ENCODE measurements around the gene GLI3. TPM values are rescaled to one million over a fixed set of nuclear protein-coding genes. Genes with fewer than 3 reads are reported as not detected.

The GLI3 gene
- polyA plus RNA-seq, 1 of the 3 experiments (the other 2 are of a cell fraction) = 0.08 TPM

DNA sequence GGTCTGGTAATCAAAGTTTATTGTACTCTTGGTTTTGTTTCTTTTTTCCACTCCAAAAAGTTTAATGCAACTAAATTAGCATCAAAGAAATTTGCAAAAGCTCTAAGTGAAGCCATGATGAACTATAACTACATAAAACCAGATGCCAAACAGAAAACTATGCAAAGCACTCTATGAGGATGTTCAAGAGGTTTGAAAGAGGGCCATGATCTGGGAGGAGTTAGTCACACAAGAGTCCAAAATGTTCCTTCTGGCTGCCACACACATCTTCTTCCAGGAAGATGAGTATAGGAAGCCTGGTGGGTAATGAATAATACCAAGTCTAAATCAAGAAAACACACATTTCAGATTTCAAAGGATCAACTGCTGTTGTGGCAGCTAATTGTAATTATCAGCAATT is 28.4 kb downstream of the GLI3 start:
- H3K4me3 ChIP-seq (ENCODE audit: low read depth in 2 of 2, low read length in 1 of 2) = no peak overlapping the region
- H3K79me2 ChIP-seq (ENCODE audit: insufficient read depth) = no peaks in the 10 kb centered on the region
- no peaks in the 10 kb centered on the region for H3K9me3 ChIP-seq
- no peaks in the 10 kb centered on the region for H3F3A ChIP-seq (replicated peaks; ENCODE audit: insufficient read depth)
- H3K9me2 ChIP-seq = 0 out of 2 replicates have a peak, but pooled peaks cover 2% of the 10 kb centered on the region
- POLR2A ChIA-PET = no interaction called here
- peaks cover 60% of the 10 kb centered on the region for H3K27me3 ChIP-seq (ENCODE audit: insufficient read depth)
- no peak overlapping the region for H3K27ac ChIP-seq (ENCODE audit: low read depth in 2 of 2, low read length in 1 of 2)
- H3K36me3 ChIP-seq (replicated peaks in 1 of 2; ENCODE audit: control insufficient read depth in 1 of 2, insufficient read depth in 2 of 2, low read length in 1 of 2) = no peaks in the 10 kb centered on the region
- no peak overlapping the region for H2AFZ ChIP-seq (ENCODE audit: low read depth)
- H3K9ac ChIP-seq = no peak overlapping the region
- TF ChIP-seq, protein P1, sequence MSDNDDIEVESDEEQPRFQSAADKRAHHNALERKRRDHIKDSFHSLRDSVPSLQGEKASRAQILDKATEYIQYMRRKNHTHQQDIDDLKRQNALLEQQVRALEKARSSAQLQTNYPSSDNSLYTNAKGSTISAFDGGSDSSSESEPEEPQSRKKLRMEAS (IDR thresholded peaks at IDR 0.05; ENCODE audit: low read depth) = no peak
- TF ChIP-seq, protein P2, sequence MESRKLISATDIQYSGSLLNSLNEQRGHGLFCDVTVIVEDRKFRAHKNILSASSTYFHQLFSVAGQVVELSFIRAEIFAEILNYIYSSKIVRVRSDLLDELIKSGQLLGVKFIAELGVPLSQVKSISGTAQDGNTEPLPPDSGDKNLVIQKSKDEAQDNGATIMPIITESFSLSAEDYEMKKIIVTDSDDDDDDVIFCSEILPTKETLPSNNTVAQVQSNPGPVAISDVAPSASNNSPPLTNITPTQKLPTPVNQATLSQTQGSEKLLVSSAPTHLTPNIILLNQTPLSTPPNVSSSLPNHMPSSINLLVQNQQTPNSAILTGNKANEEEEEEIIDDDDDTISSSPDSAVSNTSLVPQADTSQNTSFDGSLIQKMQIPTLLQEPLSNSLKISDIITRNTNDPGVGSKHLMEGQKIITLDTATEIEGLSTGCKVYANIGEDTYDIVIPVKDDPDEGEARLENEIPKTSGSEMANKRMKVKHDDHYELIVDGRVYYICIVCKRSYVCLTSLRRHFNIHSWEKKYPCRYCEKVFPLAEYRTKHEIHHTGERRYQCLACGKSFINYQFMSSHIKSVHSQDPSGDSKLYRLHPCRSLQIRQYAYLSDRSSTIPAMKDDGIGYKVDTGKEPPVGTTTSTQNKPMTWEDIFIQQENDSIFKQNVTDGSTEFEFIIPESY (IDR thresholded peaks at IDR 0.05; ENCODE audit: borderline replicate concordance, low read depth) = no peak
- no peak for TF ChIP-seq GATA2 (CRISPR knock-in tag; IDR thresholded peaks at IDR 0.05)
- TF ChIP-seq NFIC (IDR thresholded peaks at IDR 0.05; ENCODE audit: borderline replicate concordance) = no peak
- no peak for TF ChIP-seq FOXM1 (IDR thresholded peaks at IDR 0.05; ENCODE audit: low read depth)
- no peak for TF ChIP-seq NRF1 (IDR thresholded peaks at IDR 0.05; ENCODE audit: low read depth, low read length)
- H3K4me1 ChIP-seq (ENCODE audit: control insufficient read depth in 1 of 2, insufficient read depth in 2 of 2, low read depth in 1 of 2, low read length in 1 of 2) = no peaks in the 10 kb centered on the region; a peak in 1 of 4 replicates
- no peak for DNase-seq
- CTCF ChIA-PET = interaction anchor here (1.0 kb wide), 1 partner anchor 23 kb away, joined by 3 read pairs; no protein-coding TSS in a partner anchor
- no peak overlapping the region for H3K4me2 ChIP-seq
- H4K20me1 ChIP-seq (ENCODE audit: insufficient read depth) = no peaks in the 10 kb centered on the region

DNA sequence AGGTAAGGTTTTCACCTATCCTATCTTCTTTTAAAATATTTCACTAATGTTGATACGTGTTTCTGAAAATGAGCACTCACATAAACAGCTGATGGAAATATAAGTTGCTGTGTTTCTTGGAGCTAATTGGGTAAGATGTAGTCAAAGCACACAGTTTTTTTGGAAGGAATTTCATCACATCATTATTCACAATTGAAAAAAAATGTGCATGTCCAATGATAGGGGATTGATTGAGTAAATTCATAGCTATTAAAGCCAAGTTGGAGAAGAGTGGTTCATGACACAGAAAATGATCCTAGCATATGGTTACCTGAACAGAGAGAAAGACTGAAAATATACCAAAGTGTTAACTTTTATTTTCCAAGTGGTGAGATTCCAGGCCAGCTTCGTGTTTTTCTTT is 29.6 kb downstream of the GLI3 start:
- no peak overlapping the region for H3K4me2 ChIP-seq
- H3K4me1 ChIP-seq (ENCODE audit: control insufficient read depth in 1 of 2, insufficient read depth in 2 of 2, low read depth in 1 of 2, low read length in 1 of 2) = no peaks in the 10 kb centered on the region; a peak in 1 of 4 replicates
- DNase-seq = no peak
- H2AFZ ChIP-seq (ENCODE audit: low read depth) = no peak overlapping the region
- no peaks in the 10 kb centered on the region for H4K20me1 ChIP-seq (ENCODE audit: insufficient read depth)
- TF ChIP-seq MXI1 (IDR thresholded peaks at IDR 0.05; ENCODE audit: low read depth, low read length) (no peak), TCF12 (IDR thresholded peaks at IDR 0.05) (no peak), JUND (IDR thresholded peaks at IDR 0.05) (no peak), FOXJ3 (CRISPR knock-in tag; IDR thresholded peaks at IDR 0.05) (no peak), YY1 (IDR thresholded peaks at IDR 0.05; ENCODE audit: low read depth) (no peak)
- TF ChIP-seq, protein P3, sequence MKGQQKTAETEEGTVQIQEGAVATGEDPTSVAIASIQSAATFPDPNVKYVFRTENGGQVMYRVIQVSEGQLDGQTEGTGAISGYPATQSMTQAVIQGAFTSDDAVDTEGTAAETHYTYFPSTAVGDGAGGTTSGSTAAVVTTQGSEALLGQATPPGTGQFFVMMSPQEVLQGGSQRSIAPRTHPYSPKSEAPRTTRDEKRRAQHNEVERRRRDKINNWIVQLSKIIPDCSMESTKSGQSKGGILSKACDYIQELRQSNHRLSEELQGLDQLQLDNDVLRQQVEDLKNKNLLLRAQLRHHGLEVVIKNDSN (IDR thresholded peaks at IDR 0.05; ENCODE audit: borderline replicate concordance, low read depth) = no peak
- TF ChIP-seq, protein P4, sequence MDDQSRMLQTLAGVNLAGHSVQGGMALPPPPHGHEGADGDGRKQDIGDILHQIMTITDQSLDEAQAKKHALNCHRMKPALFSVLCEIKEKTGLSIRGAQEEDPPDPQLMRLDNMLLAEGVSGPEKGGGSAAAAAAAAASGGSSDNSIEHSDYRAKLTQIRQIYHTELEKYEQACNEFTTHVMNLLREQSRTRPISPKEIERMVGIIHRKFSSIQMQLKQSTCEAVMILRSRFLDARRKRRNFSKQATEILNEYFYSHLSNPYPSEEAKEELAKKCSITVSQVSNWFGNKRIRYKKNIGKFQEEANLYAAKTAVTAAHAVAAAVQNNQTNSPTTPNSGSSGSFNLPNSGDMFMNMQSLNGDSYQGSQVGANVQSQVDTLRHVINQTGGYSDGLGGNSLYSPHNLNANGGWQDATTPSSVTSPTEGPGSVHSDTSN (IDR thresholded peaks at IDR 0.05) = no peak
- TF ChIP-seq, protein P2 (IDR thresholded peaks at IDR 0.05; ENCODE audit: borderline replicate concordance, low read depth) = no peak
- TF ChIP-seq, protein P5, sequence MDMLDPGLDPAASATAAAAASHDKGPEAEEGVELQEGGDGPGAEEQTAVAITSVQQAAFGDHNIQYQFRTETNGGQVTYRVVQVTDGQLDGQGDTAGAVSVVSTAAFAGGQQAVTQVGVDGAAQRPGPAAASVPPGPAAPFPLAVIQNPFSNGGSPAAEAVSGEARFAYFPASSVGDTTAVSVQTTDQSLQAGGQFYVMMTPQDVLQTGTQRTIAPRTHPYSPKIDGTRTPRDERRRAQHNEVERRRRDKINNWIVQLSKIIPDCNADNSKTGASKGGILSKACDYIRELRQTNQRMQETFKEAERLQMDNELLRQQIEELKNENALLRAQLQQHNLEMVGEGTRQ (IDR thresholded peaks at IDR 0.05; ENCODE audit: borderline replicate concordance, low read depth, low read length) = no peak
- TF ChIP-seq, protein P6, sequence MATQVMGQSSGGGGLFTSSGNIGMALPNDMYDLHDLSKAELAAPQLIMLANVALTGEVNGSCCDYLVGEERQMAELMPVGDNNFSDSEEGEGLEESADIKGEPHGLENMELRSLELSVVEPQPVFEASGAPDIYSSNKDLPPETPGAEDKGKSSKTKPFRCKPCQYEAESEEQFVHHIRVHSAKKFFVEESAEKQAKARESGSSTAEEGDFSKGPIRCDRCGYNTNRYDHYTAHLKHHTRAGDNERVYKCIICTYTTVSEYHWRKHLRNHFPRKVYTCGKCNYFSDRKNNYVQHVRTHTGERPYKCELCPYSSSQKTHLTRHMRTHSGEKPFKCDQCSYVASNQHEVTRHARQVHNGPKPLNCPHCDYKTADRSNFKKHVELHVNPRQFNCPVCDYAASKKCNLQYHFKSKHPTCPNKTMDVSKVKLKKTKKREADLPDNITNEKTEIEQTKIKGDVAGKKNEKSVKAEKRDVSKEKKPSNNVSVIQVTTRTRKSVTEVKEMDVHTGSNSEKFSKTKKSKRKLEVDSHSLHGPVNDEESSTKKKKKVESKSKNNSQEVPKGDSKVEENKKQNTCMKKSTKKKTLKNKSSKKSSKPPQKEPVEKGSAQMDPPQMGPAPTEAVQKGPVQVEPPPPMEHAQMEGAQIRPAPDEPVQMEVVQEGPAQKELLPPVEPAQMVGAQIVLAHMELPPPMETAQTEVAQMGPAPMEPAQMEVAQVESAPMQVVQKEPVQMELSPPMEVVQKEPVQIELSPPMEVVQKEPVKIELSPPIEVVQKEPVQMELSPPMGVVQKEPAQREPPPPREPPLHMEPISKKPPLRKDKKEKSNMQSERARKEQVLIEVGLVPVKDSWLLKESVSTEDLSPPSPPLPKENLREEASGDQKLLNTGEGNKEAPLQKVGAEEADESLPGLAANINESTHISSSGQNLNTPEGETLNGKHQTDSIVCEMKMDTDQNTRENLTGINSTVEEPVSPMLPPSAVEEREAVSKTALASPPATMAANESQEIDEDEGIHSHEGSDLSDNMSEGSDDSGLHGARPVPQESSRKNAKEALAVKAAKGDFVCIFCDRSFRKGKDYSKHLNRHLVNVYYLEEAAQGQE (IDR thresholded peaks at IDR 0.05; ENCODE audit: low read depth, low read length) = no peak
- peaks cover 50% of the 10 kb centered on the region for H3K27me3 ChIP-seq (ENCODE audit: insufficient read depth)
- H3K79me2 ChIP-seq (ENCODE audit: insufficient read depth) = no peaks in the 10 kb centered on the region
- no peaks in the 10 kb centered on the region for H3F3A ChIP-seq (replicated peaks; ENCODE audit: insufficient read depth)
- 0 out of 2 replicates have a peak, but pooled peaks cover 2% of the 10 kb centered on the region for H3K9me2 ChIP-seq
- POLR2A ChIA-PET = no interaction called here
- whole genome bisulfite sequencing (ENCODE audit: low lambda C conversion rate) = 4% methylated on average over 2 of the region's 2 CpGs
- no peaks in the 10 kb centered on the region for H3K36me3 ChIP-seq (replicated peaks in 1 of 2; ENCODE audit: control insufficient read depth in 1 of 2, insufficient read depth in 2 of 2, low read length in 1 of 2)
- no peak overlapping the region for H3K27ac ChIP-seq (ENCODE audit: low read depth in 2 of 2, low read length in 1 of 2)
- H3K9me3 ChIP-seq = no peaks in the 10 kb centered on the region
- H3K9ac ChIP-seq = no peak overlapping the region
- CTCF ChIA-PET = no interaction called here
- H3K4me3 ChIP-seq (ENCODE audit: low read depth in 2 of 2, low read length in 1 of 2) = no peak overlapping the region

All from SK-N-SH (cell line).